ENCODE measurements around the gene MYRFL.
A peak's percentile ranks its signal among the peaks of the same experiment; 100 is the strongest.

MYRFL gene

DNA sequence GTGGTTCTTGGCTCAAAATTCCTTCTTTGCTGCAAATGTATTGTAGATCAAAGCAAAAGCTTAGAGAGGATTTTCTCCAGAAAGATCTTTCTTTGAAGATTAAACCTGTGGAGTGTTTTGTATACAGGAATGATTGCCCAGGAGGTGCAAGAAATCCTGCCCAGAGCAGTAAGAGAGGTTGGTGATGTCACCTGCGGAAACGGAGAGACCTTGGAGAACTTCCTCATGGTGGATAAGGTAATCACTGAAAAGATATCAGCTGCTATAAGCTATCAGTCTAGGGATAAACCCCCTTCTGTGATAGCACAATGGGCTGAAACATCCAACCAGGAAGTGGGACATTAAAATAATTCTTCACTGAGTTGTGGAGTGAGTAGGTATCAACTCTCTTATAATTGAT lies 85.7 kb downstream of the MYRFL start:
- Histone ChIP-seq H3K9me3 (ENCODE audit: insufficient read depth, low read length) (peaks cover 14% of the 10 kb centered on the region; the same call in 1 of the 2 replicates), H3K9ac (ENCODE audit: low read length) (no peak overlapping the region), H3K4me2 (ENCODE audit: low read length) (no peak overlapping the region), H3K79me2 (ENCODE audit: low read length) (no peaks in the 10 kb centered on the region), H3K36me3 (replicated peaks; ENCODE audit: low read depth, low read length) (peaks cover 7% of the 10 kb centered on the region), H3K27ac (ENCODE audit: low read length) (no peak overlapping the region), H3K27me3 (ENCODE audit: low read depth, low read length) (no peaks in the 10 kb centered on the region), H2AFZ (ENCODE audit: low read depth, low read length) (no peak overlapping the region), H3K4me3 (ENCODE audit: low read length) (no peak overlapping the region), H4K20me1 (ENCODE audit: insufficient read depth, low read length) (no peaks in the 10 kb centered on the region), H3K4me1 (ENCODE audit: low read length) (peaks cover 28% of the 10 kb centered on the region)
- TF ChIP-seq EZH2phosphoT487 (IDR thresholded peaks at IDR 0.05; ENCODE audit: low read depth) = no peak
- TF ChIP-seq CTCF (IDR thresholded peaks at IDR 0.05; ENCODE audit: low read depth, low read length) = no peak

DNA sequence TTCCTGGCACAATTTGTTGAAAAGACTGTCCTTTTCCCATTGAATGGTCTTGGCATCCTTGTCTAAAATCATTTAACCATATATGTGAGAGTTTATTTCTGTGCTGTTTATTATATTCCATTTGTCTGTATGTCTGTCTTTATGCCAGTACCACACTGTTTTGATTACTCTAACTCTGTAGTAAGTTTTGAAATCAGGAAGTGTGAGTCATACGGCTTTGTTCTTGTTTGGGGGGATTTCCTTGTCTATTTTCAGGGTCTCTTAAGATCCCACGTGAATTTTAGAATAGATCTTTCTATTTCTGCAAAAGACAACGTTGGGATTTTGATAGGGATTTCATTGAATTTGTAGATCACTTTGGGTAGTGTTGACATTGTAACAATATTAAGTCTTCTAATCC lies 88.5 kb downstream of the MYRFL start:
- Histone ChIP-seq H3K79me2 (ENCODE audit: low read length) (no peaks in the 10 kb centered on the region), H2AFZ (ENCODE audit: low read depth, low read length) (no peak overlapping the region), H3K4me2 (ENCODE audit: low read length) (0 out of 2 replicates have a peak overlapping the region, but pooled peaks have one; percentile 2), H3K9ac (ENCODE audit: low read length) (no peak overlapping the region), H3K9me3 (ENCODE audit: insufficient read depth, low read length) (no peaks in the 10 kb centered on the region), H3K27me3 (ENCODE audit: low read depth, low read length) (no peaks in the 10 kb centered on the region), H3K36me3 (replicated peaks; ENCODE audit: low read depth, low read length) (peaks cover 7% of the 10 kb centered on the region), H3K4me3 (ENCODE audit: low read length) (no peak overlapping the region), H3K4me1 (ENCODE audit: low read length) (peaks cover 15% of the 10 kb centered on the region), H3K27ac (ENCODE audit: low read length) (no peak overlapping the region), H4K20me1 (ENCODE audit: insufficient read depth, low read length) (no peaks in the 10 kb centered on the region)
- TF ChIP-seq CTCF (IDR thresholded peaks at IDR 0.05; ENCODE audit: low read depth, low read length) (no peak), EZH2phosphoT487 (IDR thresholded peaks at IDR 0.05; ENCODE audit: low read depth) (no peak)

DNA sequence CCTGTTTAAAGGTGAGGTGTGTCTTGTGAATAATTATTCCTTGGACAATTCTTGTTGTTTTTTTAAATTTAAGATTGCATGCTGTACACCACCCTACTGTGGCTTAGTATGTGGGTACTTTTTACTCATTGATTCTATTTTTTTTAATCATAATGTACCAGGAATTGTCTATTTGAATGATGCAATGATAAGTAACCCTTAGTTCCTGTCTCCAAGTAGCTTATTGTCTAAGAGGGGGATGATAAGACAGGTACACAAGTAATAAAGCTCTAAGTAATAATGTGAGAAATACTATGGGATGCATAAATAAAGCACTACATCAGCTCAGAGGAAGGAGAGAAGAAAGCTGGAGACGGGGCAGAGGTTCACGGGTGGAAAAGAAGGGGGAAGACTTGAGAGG lies 90.9 kb downstream of the MYRFL start:
- H2AFZ ChIP-seq (ENCODE audit: low read depth, low read length) = no peak overlapping the region
- TF ChIP-seq EZH2phosphoT487 (IDR thresholded peaks at IDR 0.05; ENCODE audit: low read depth) (no peak), CTCF (IDR thresholded peaks at IDR 0.05; ENCODE audit: low read depth, low read length) (no peak)
- no peaks in the 10 kb centered on the region for H3K79me2 ChIP-seq (ENCODE audit: low read length)
- H3K36me3 ChIP-seq (replicated peaks; ENCODE audit: low read depth, low read length) = peaks cover 7% of the 10 kb centered on the region
- no peak overlapping the region for H3K9ac ChIP-seq (ENCODE audit: low read length)
- no peak overlapping the region for H3K4me2 ChIP-seq (ENCODE audit: low read length)
- H3K9me3 ChIP-seq (ENCODE audit: insufficient read depth, low read length) = no peaks in the 10 kb centered on the region
- peaks cover 15% of the 10 kb centered on the region for H3K4me1 ChIP-seq (ENCODE audit: low read length)
- H3K4me3 ChIP-seq (ENCODE audit: low read length) = no peak overlapping the region
- no peaks in the 10 kb centered on the region for H4K20me1 ChIP-seq (ENCODE audit: insufficient read depth, low read length)
- no peak overlapping the region for H3K27ac ChIP-seq (ENCODE audit: low read length)
- H3K27me3 ChIP-seq (ENCODE audit: low read depth, low read length) = no peaks in the 10 kb centered on the region

DNA sequence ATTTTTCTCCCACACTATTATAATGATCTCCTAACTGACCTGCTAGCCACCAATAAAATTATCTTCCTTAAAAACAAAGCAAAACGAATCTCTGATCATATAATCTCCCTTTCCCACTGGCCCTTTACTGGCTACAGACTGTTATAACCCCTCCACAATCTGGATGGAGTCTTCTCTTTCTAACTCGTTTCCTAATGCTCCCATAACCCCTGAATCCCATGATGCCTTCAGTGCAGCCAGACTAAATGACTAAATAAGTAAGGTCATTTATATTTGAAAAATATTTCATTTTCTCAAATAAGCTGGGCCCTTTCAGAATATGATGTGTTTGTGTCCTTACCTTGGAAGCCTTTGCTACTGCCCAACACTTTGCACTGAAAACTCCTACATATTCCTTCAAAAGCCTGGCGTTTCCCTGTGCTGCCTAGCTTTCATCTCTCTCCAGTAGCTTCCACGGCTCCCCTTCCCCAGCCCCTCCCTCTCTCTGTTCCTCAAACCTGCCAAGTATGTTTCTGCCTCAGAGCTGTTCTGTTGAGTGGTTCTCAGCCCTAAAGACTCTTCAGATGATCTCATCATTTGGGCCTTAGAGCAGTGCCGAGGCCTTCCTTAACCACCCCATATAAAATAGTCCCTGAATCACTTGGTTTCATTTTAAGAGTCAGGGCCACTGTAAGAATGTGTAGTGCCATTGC lies 91.7 kb downstream of the MYRFL start:
- H2AFZ ChIP-seq (ENCODE audit: low read depth, low read length) = no peak overlapping the region

More for the DNA sequence above, 91.7 kb downstream of the MYRFL start:
- Histone ChIP-seq H3K79me2 (ENCODE audit: low read length) (no peaks in the 10 kb centered on the region), H3K4me1 (ENCODE audit: low read length) (peaks cover 15% of the 10 kb centered on the region), H4K20me1 (ENCODE audit: insufficient read depth, low read length) (no peaks in the 10 kb centered on the region), H3K4me2 (ENCODE audit: low read length) (no peak overlapping the region), H3K27me3 (ENCODE audit: low read depth, low read length) (no peaks in the 10 kb centered on the region), H3K4me3 (ENCODE audit: low read length) (no peak overlapping the region), H3K9me3 (ENCODE audit: insufficient read depth, low read length) (no peaks in the 10 kb centered on the region), H3K9ac (ENCODE audit: low read length) (no peak overlapping the region), H3K27ac (ENCODE audit: low read length) (no peak overlapping the region), H3K36me3 (replicated peaks; ENCODE audit: low read depth, low read length) (peaks cover 7% of the 10 kb centered on the region)
- TF ChIP-seq EZH2phosphoT487 (IDR thresholded peaks at IDR 0.05; ENCODE audit: low read depth) = no peak
- TF ChIP-seq CTCF (IDR thresholded peaks at IDR 0.05; ENCODE audit: low read depth, low read length) = no peak

All from OCI-LY3 (cell line).